ENCODE data around the gene COPG1. TPM values are rescaled to one million over a fixed set of nuclear protein-coding genes. Genes with fewer than 3 reads are reported as not detected.

COPG1 gene
- total RNA-seq, 6 donors from 2014 or later: 108 to 191 (median 171) TPM

GRCh38 chr3:129266651-129267050 is 17.2 kb downstream of the COPG1 start:
- no peaks in the 10 kb centered on the region for H3K4me1 ChIP-seq
- ATAC-seq (ENCODE audit: low FRiP score in 2 of 2) (no peak), DNase-seq (no peak)
- peaks cover 55 to 100% (median 99%) of the 10 kb centered on the region in 4 donors for H3K36me3 ChIP-seq
- TF ChIP-seq POLR2A (IDR thresholded peaks at IDR 0.05): no peak
- no peak for TF ChIP-seq POLR2AphosphoS5 (IDR thresholded peaks at IDR 0.05)
- no peak for TF ChIP-seq CTCF (IDR thresholded peaks at IDR 0.05)
- TF ChIP-seq EP300 (IDR thresholded peaks at IDR 0.05): no peak
- no peak overlapping the region for H3K27ac ChIP-seq
- 94 to 97% methylated on average over 4 of the region's 4 CpGs for WGBS, 2 donors
- no peaks in the 10 kb centered on the region for H3K27me3 ChIP-seq
- H3K4me3 ChIP-seq: no peak overlapping the region
- no peaks in the 10 kb centered on the region for H3K9me3 ChIP-seq

GRCh38 chr3:129268396-129268795 is 19.0 kb downstream of the COPG1 start:
- no peak for ATAC-seq (ENCODE audit: low FRiP score in 2 of 2)
- DNase-seq: no peak
- TF ChIP-seq POLR2A (IDR thresholded peaks at IDR 0.05) (no peak), POLR2AphosphoS5 (IDR thresholded peaks at IDR 0.05) (no peak), CTCF (IDR thresholded peaks at IDR 0.05) (no peak), EP300 (IDR thresholded peaks at IDR 0.05) (no peak)
- H3K27ac ChIP-seq: no peak overlapping the region
- H3K27me3 ChIP-seq: no peaks in the 10 kb centered on the region
- 96 to 100% methylated on average over 2 to 4 of the region's 4 CpGs for WGBS, 2 donors
- H3K4me3 ChIP-seq: no peak overlapping the region
- peaks cover 66 to 100% (median 100%) of the 10 kb centered on the region in 4 donors for H3K36me3 ChIP-seq
- H3K9me3 ChIP-seq: no peaks in the 10 kb centered on the region
- no peaks in the 10 kb centered on the region for H3K4me1 ChIP-seq

- no peak overlapping the region for H3K4me3 ChIP-seq
- TF ChIP-seq POLR2A (IDR thresholded peaks at IDR 0.05) (no peak), CTCF (IDR thresholded peaks at IDR 0.05) (no peak), EP300 (IDR thresholded peaks at IDR 0.05) (no peak), POLR2AphosphoS5 (IDR thresholded peaks at IDR 0.05) (no peak)
- peaks cover 52 to 100% (median 92%) of the 10 kb centered on the region in 4 donors for H3K36me3 ChIP-seq
- no peaks in the 10 kb centered on the region for H3K4me1 ChIP-seq
- no peak for DNase-seq
- H3K27me3 ChIP-seq: no peaks in the 10 kb centered on the region
- H3K27ac ChIP-seq: no peak overlapping the region
- WGBS, 2 donors: 93 to 96% methylated on average over 9 to 11 of the region's 11 CpGs
- H3K9me3 ChIP-seq: no peaks in the 10 kb centered on the region
- no peak for ATAC-seq (ENCODE audit: low FRiP score in 2 of 2)
These were observed 22.3 kb downstream of the COPG1 start for GRCh38 chr3:129271674-129272073.

GRCh38 chr3:129276385-129276784 is 27.0 kb downstream of the COPG1 start:
- no peak overlapping the region for H3K4me3 ChIP-seq
- ATAC-seq (ENCODE audit: low FRiP score in 2 of 2) (no peak), DNase-seq (no peak)
- TF ChIP-seq POLR2A (IDR thresholded peaks at IDR 0.05): no peak
- TF ChIP-seq POLR2AphosphoS5 (IDR thresholded peaks at IDR 0.05): no peak
- no peak for TF ChIP-seq CTCF (IDR thresholded peaks at IDR 0.05)
- TF ChIP-seq EP300 (IDR thresholded peaks at IDR 0.05): no peak
- WGBS, 2 donors: 42 to 52% methylated on average over 2 of the region's 2 CpGs
- no peaks in the 10 kb centered on the region for H3K9me3 ChIP-seq
- no peak overlapping the region for H3K27ac ChIP-seq
- no peaks in the 10 kb centered on the region for H3K27me3 ChIP-seq
- peaks cover 21 to 29% (median 22%) of the 10 kb centered on the region in 4 donors for H3K4me1 ChIP-seq
- peaks cover 26 to 66% (median 49%) of the 10 kb centered on the region in 4 donors for H3K36me3 ChIP-seq

- Histone ChIP-seq H3K4me1 (peaks cover 21 to 29% (median 24%) of the 10 kb centered on the region in 4 donors), H3K4me3 (peak overlapping the region in 3 of 4 donors; percentile 74 to 81 (median 77)), H3K27ac (peak overlapping the region; percentile 92 to 96 (median 94)), H3K27me3 (no peaks in the 10 kb centered on the region), H3K36me3 (peaks cover 14 to 51% (median 35%) of the 10 kb centered on the region in 4 donors), H3K9me3 (no peaks in the 10 kb centered on the region)
- whole genome bisulfite sequencing, 2 donors: 84 to 86% methylated on average over 11 of the region's 11 CpGs
- DNase-seq: no peak
- ATAC-seq (ENCODE audit: low FRiP score in 2 of 2): no peak
- no peak for TF ChIP-seq POLR2A (IDR thresholded peaks at IDR 0.05)
- no peak for TF ChIP-seq CTCF (IDR thresholded peaks at IDR 0.05)
- TF ChIP-seq EP300 (IDR thresholded peaks at IDR 0.05): no peak
- no peak for TF ChIP-seq POLR2AphosphoS5 (IDR thresholded peaks at IDR 0.05)
These were observed 28.4 kb downstream of the COPG1 start for GRCh38 chr3:129277829-129278271.

All from upper lobe of left lung (tissue), 6 donors.